ENCODE results near the gene FBXO3. TPM values are rescaled to one million over a fixed set of nuclear protein-coding genes. Genes with fewer than 3 reads are reported as not detected.

FBXO3 gene
- total and polyA plus RNA-seq, 2 of the 8 experiments (the other 6 are each of a cell fraction or from before 2014, with no cell fraction given) = 15.9 to 25.7 TPM

DNA sequence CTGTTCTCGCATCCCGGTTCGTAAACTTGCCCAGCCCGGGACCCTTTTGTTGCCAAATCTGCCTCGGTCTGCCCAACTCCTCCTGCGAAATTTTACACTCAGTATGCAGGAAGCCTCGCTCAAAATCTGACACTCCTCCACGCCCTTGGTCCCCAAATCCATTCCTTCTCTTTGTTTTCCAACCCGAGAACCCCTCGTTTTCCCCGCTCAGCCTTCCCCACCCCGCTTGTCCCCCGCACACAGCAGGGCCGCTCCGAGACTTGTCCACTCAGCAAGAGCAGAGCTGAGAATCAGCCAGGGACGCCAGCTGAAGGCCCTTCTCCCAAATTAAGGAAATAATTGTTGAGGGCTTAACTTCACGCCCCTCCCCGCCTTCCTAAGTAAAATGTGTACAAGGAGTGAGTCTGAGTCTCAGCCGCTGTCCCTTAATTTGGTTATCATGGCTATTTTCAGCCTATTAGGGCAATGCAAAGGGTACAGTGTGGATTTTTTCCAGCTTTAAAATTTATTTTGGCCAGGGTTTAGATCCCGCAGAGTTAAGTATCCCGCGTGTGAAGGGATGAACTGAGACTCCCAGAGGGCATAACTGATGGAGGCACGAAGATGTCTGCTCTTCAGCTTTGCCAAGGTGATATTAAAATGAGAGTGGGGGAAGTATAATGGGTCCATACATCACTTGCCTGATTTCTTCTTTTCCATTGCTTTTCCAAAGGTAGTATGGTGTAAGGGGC is 581 bp upstream of the FBXO3 start:
- Histone ChIP-seq H3K14ac (ENCODE audit: insufficient read length) (no peak overlapping the region), H3K4me3 (ENCODE audit: extremely low read depth in 1 of 4, insufficient read depth in 2 of 4, low read depth in 3 of 4, low read length in 4 of 4) (peak overlapping the region; percentile 66 to 90 (median 80)), H2BK120ac (replicated peaks; ENCODE audit: low read depth, low read length) (no peak overlapping the region), H2BK5ac (ENCODE audit: low read depth, low read length) (no peak overlapping the region), H3K56ac (replicated peaks; ENCODE audit: insufficient read length, low read depth, low read length) (no peak overlapping the region), H3K9ac (replicated peaks in 1 of 4; ENCODE audit: extremely low read depth in 1 of 4, low read depth in 3 of 4, low read length in 3 of 4) (peak overlapping the region; percentile 53 to 90 (median 68)), H3K27me3 (replicated peaks in 1 of 4; ENCODE audit: control insufficient read depth in 3 of 4, extremely low read depth in 1 of 4, insufficient read depth in 3 of 4, low read length in 3 of 4) (peaks cover 0 to 13% (median 2%) of the 10 kb centered on the region in 4 experiments; a peak in 3 of 7 replicates), H4K20me1 (replicated peaks in 1 of 2; ENCODE audit: control insufficient read depth in 1 of 2, insufficient read depth in 2 of 2, low read length in 2 of 2) (peaks cover 2 to 13% of the 10 kb centered on the region in 2 experiments), H3K4ac (replicated peaks; ENCODE audit: insufficient read length, low read depth, low read length) (no peak overlapping the region), H3K4me2 (ENCODE audit: insufficient read depth in 1 of 2, low read depth in 2 of 2, low read length in 2 of 2) (peak overlapping the region; percentile 90 to 96), H4K91ac (replicated peaks; ENCODE audit: insufficient read length, low read length) (no peak overlapping the region), H2BK12ac (ENCODE audit: low read depth, low read length) (no peak overlapping the region; the same call in 1 of the 2 replicates), H3K23me2 (ENCODE audit: low read depth, low read length) (peaks cover 7% of the 10 kb centered on the region; the same call in 1 of the 2 replicates), H3K36me3 (ENCODE audit: control insufficient read depth in 2 of 4, insufficient read depth in 4 of 4, low read length in 3 of 4) (no peaks in the 10 kb centered on the region), H2AK5ac (ENCODE audit: low read depth, low read length) (no peak overlapping the region), H3K27ac (ENCODE audit: low read depth, low read length) (no peak overlapping the region), H3K18ac (ENCODE audit: extremely low read depth, low read length) (peak overlapping the region; percentile 60; the same call in 1 of the 2 replicates), H3K23ac (ENCODE audit: insufficient read length) (no peak overlapping the region), H3K4me1 (replicated peaks in 1 of 4; ENCODE audit: control insufficient read depth in 3 of 4, insufficient read depth in 4 of 4, low read length in 3 of 4) (peaks cover 9 to 14% (median 12%) of the 10 kb centered on the region in 4 experiments), H3K9me3 (ENCODE audit: insufficient read depth in 2 of 2, low read depth in 1 of 2, low read length in 1 of 2) (no peaks in the 10 kb centered on the region), H2AFZ (ENCODE audit: low read length) (peak overlapping the region; percentile 93), H2BK20ac (ENCODE audit: low read length) (no peak overlapping the region), H2BK15ac (ENCODE audit: low read length) (no peak overlapping the region), H3K79me1 (ENCODE audit: low read depth, low read length) (no peaks in the 10 kb centered on the region), H4K5ac (ENCODE audit: insufficient read length, low read depth, low read length) (no peak overlapping the region), H4K8ac (ENCODE audit: extremely low read depth, insufficient read depth, low read length) (0 out of 2 replicates have a peak overlapping the region, but pooled peaks have one; percentile 82), H3K79me2 (ENCODE audit: control insufficient read depth in 1 of 2, insufficient read depth in 2 of 2, low read length in 2 of 2) (0 out of 4 replicates have a peak, but pooled peaks cover 0 to 9% of the 10 kb centered on the region in 2 experiments)
- POLR2A ChIA-PET (ENCODE audit: partially characterized antibody) = interaction anchor here (0.6 to 2.1 kb wide), 7 partner anchors 11 to 74 kb away, joined by 3 to 7 read pairs (median 4); partner anchors contain the start of genes C11orf91 and CD59
- FAIRE-seq = no peak
- 9% methylated on average over 23 of the region's 23 CpGs; no CpG with 5 or more reads in 1 of the 2 experiments for WGBS, 2 experiments (ENCODE audit: extremely low coverage in 1 of 2, insufficient coverage in 1 of 2, insufficient read length in 1 of 2, insufficient replicate concordance in 2 of 2, low coverage in 1 of 2, low lambda C conversion rate in 2 of 2, missing lambda C conversion rate in 1 of 2)
- DNase-seq (ENCODE audit: low read depth in 1 of 2, low spot score in 2 of 2) = no peak
- CTCF ChIA-PET (ENCODE audit: partially characterized antibody) = interaction anchor here (0.6 to 1.5 kb wide), 4 partner anchors 32 to 754 kb away, joined by 3 read pairs; no protein-coding TSS in a partner anchor
- TF ChIP-seq CREB1 (IDR thresholded peaks at IDR 0.05) = no peak
- TF ChIP-seq RBBP5 (IDR thresholded peaks at IDR 0.05; ENCODE audit: borderline replicate concordance, low read depth, low read length) = no peak
- TF ChIP-seq POU5F1 (IDR thresholded peaks at IDR 0.05; ENCODE audit: low read depth, low read length) = no peak
- TF ChIP-seq HDAC6 (IDR thresholded peaks at IDR 0.05; ENCODE audit: low read depth, low read length) = no peak
- TF ChIP-seq TEAD4 (IDR thresholded peaks at IDR 0.05; ENCODE audit: low read depth, low read length) = no peak
- no peak for TF ChIP-seq NANOG (IDR thresholded peaks at IDR 0.05; ENCODE audit: insufficient read depth, low read depth, low read length, poor library complexity, severe bottlenecking)
- no peak for TF ChIP-seq MAFK (IDR thresholded peaks at IDR 0.05; ENCODE audit: low read depth, low read length)
- TF ChIP-seq ZNF274 (IDR thresholded peaks at IDR 0.05; ENCODE audit: borderline replicate concordance, extremely low read depth, low read length) = no peak
- TF ChIP-seq KDM5A (IDR thresholded peaks at IDR 0.05; ENCODE audit: low read length) = no peak
- no peak for TF ChIP-seq SP1 (IDR thresholded peaks at IDR 0.05; ENCODE audit: low read depth, low read length)
- no peak for TF ChIP-seq SIRT6 (IDR thresholded peaks at IDR 0.05; ENCODE audit: low read length)
- no peak for TF ChIP-seq PHF8 (conservative IDR thresholded peaks at IDR 0.05; ENCODE audit: low read depth, low read length)
- no peak for TF ChIP-seq GTF2F1 (IDR thresholded peaks at IDR 0.05; ENCODE audit: borderline replicate concordance, low read depth, low read length)

Data from H1 (cell line).